Uterus (tissue), 4 donors: ENCODE data around the gene SLC25A47. TPM values are rescaled to one million over a fixed set of nuclear protein-coding genes. Genes with fewer than 3 reads are reported as not detected.
"Not testable (repeated sequence)": the region's sequence is repeated elsewhere in the genome, so short reads cannot be mapped to it uniquely, and the experiment has no call there.

Experiments used
- DNase-seq, 2 donors: peaks; one replicate each; pipeline ENCODE4 v3.0.0-alpha.2; 2019 to 2020
- H3K27ac ChIP-seq, 2 donors: fragments of 200-600 bp; sonication (generic); 1 replicate in 1 of 2; 2 replicates in 1 of 2; pipeline ENCODE4 v1.5.1; 2016 to 2018
- H3K27me3 ChIP-seq, 2 donors: fragments of 200-600 bp; sonication (generic); one replicate each; pipeline ENCODE4 v1.5.1; 2018 to 2019; ENCODE audit warnings: control low read depth in 1 of 2
- H3K36me3 ChIP-seq, 2 donors: fragments of 200-600 bp; sonication (generic); one replicate each; pipeline ENCODE4 v1.5.1; 2019; ENCODE audit warnings: control low read depth in 1 of 2
- H3K4me1 ChIP-seq, 2 donors: fragments of 200-600 bp; sonication (generic); one replicate each; pipeline ENCODE4 v1.5.1; 2018 to 2019; ENCODE audit warnings: control low read depth in 1 of 2
- H3K4me3 ChIP-seq, 2 donors: fragments of 200-600 bp; sonication (generic); 1 replicate in 1 of 2; 2 replicates in 1 of 2; pipeline ENCODE4 v1.5.1; 2018 to 2019; ENCODE audit warnings: mild to moderate bottlenecking in 1 of 2
- H3K9me3 ChIP-seq, 2 donors: fragments of 200-600 bp; sonication (generic); one replicate each; pipeline ENCODE4 v1.5.1; 2019; ENCODE audit warnings: control low read depth in 1 of 2
- POLR2A ChIP-seq, 2 donors: fragments of 450-650 bp; IDR thresholded peaks; one replicate each; pipeline ENCODE4 v1.6.1; 2016; ENCODE audit warnings: antibody characterized with exemption in 2 of 2, mild to moderate bottlenecking in 1 of 2, moderate library complexity in 1 of 2
- intact Hi-C: fragments of 100-400 bp; cut with DNase I; formaldehyde crosslinking; loops from one replicate; pipeline ENCODE4 v1.15.1; 2023; ENCODE audit warnings: low total_unique reads
- total RNA-seq, 4 donors: library from RNA; depleted of rRNA in 3 of 4; stranded (reverse); fragments of >200 nt in 3 of 4; gene quantifications; one replicate each; pipeline versions ENCODE4 v1.1.0 to v1.2.4, GENCODE V29; 2014 to 2023
- TF ChIP-seq, protein P1 (sequence below), 4 experiments: fragments of 200-600 bp in 2 of 4; fragments of 450-650 bp in 2 of 4; sonication (generic) in 2 of 4; IDR thresholded peaks; one replicate each; pipeline ENCODE4 v1.5.1; 2016 to 2019; ENCODE audit warnings: antibody characterized with exemption in 4 of 4, mild to moderate bottlenecking in 2 of 4, moderate library complexity in 1 of 4
- donor health status: DM: yes; HTN: yes; CAD: no.

Gene SLC25A47
- total RNA-seq, 4 donors from 2014 or later, result not detected

GRCh38 chr14:100287202-100287997 is 35.7 kb upstream of the SLC25A47 start:
- H3K27ac ChIP-seq, result no peak overlapping the region
- TF ChIP-seq, protein P1, sequence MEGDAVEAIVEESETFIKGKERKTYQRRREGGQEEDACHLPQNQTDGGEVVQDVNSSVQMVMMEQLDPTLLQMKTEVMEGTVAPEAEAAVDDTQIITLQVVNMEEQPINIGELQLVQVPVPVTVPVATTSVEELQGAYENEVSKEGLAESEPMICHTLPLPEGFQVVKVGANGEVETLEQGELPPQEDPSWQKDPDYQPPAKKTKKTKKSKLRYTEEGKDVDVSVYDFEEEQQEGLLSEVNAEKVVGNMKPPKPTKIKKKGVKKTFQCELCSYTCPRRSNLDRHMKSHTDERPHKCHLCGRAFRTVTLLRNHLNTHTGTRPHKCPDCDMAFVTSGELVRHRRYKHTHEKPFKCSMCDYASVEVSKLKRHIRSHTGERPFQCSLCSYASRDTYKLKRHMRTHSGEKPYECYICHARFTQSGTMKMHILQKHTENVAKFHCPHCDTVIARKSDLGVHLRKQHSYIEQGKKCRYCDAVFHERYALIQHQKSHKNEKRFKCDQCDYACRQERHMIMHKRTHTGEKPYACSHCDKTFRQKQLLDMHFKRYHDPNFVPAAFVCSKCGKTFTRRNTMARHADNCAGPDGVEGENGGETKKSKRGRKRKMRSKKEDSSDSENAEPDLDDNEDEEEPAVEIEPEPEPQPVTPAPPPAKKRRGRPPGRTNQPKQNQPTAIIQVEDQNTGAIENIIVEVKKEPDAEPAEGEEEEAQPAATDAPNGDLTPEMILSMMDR (IDR thresholded peaks at IDR 0.05), result no peak
- no peak for TF ChIP-seq POLR2A (IDR thresholded peaks at IDR 0.05)
- no peaks in the 10 kb centered on the region for H3K9me3 ChIP-seq
- intact Hi-C loops, result no loop called here
- DNase-seq, result no peak
- H3K27me3 ChIP-seq, result no peaks in the 10 kb centered on the region
- H3K4me1 ChIP-seq, result no peaks in the 10 kb centered on the region
- no peak overlapping the region for H3K4me3 ChIP-seq
- no peaks in the 10 kb centered on the region for H3K36me3 ChIP-seq

GRCh38 chr14:100287998-100288295 is 35.2 kb upstream of the SLC25A47 start:
- H3K9me3 ChIP-seq, H3K27ac ChIP-seq, DNase-seq, H3K4me3 ChIP-seq, H3K27me3 ChIP-seq, intact Hi-C loops, H3K4me1 ChIP-seq, H3K36me3 ChIP-seq: not testable (repeated sequence)

DNA sequence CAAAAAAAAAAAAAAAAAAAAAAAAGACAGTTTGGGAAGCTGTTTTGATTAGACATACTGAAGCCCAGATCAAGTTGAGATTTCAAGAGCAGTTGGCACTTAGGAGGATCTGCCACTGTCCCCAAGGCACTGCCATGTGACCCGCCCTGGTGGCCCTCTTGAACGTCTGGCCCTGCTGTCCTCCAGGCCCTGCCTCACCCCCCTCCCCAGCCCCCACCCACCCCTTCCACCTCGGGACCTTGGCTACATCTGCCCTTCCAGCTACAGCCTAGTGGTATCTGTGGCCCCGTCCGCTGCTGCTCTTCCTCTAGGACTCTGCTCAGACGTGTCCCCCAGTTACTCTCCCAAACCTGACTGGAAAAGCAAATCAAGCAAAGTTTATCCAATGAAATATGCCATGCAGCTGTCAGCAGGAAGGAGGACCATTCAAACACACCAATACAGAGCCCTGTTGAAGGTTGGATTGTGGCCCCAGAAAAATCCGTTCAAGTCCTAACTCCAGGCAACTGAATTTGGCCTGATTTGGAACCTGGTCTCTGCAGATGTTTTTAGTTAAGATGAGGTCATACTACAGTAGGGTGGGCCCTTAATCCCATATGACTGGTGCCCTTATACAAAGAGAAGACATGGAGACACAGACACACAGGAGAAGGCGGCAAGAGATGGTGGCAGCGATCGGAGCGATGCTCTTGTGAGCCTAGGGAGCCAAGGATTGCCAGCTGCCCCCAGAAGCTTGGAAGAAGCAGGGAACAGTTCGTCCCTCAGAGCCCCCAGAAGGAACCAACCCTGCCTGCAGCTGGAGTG is 34.6 kb upstream of the SLC25A47 start:
- DNase-seq, result no peak
- no peak overlapping the region for H3K4me3 ChIP-seq
- H3K36me3 ChIP-seq, result no peaks in the 10 kb centered on the region
- H3K27ac ChIP-seq, result no peak overlapping the region
- H3K9me3 ChIP-seq, result no peaks in the 10 kb centered on the region
- no peaks in the 10 kb centered on the region for H3K4me1 ChIP-seq
- intact Hi-C loops, result no loop called here
- H3K27me3 ChIP-seq, result no peaks in the 10 kb centered on the region
- TF ChIP-seq, protein P1 (IDR thresholded peaks at IDR 0.05), result no peak
- no peak for TF ChIP-seq POLR2A (IDR thresholded peaks at IDR 0.05)

DNA sequence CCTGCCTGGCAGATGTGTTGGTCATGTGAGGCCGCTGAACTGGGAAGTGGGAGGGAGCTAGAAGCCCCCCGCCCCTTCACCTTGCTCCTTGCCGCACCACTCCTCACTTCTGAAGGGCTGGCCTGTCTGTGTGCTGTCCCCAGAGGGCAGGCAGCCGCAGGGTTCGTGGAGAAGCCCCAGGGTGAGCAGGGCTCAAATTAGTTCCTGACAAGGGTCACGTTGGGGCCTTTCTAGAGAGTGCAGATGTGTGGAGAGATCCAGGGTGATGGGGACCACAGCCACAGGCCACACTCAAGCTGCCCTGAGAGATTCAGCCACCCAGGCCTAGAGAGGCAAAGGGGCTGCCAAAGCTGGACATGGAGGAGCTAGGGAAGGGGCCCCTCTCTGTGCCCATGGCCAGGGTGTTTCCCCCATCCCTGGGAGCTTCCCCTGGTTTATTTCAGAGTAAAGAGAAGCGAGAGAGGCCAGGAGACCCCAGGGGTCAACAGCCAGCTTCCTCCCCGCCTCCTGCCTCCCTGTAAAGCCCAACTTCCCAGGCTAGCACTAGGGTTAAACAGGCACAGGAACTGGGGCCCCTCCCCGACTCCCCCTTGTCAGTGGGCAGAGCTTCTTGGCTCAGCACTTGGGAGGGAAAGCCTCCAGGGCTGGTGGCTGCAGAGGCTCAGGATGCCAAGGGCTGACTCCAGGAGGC is 33.1 kb upstream of the SLC25A47 start:
- intact Hi-C loops, result no loop called here
- TF ChIP-seq, protein P1 (IDR thresholded peaks at IDR 0.05), result no peak
- no peak for TF ChIP-seq POLR2A (IDR thresholded peaks at IDR 0.05)
- H3K36me3 ChIP-seq, result no peaks in the 10 kb centered on the region
- H3K4me1 ChIP-seq, result no peaks in the 10 kb centered on the region
- peak in 1 of 2 donors; percentile 11 for DNase-seq
- H3K27me3 ChIP-seq, result no peaks in the 10 kb centered on the region
- no peaks in the 10 kb centered on the region for H3K9me3 ChIP-seq
- no peak overlapping the region for H3K27ac ChIP-seq
- H3K4me3 ChIP-seq, result no peak overlapping the region

DNA sequence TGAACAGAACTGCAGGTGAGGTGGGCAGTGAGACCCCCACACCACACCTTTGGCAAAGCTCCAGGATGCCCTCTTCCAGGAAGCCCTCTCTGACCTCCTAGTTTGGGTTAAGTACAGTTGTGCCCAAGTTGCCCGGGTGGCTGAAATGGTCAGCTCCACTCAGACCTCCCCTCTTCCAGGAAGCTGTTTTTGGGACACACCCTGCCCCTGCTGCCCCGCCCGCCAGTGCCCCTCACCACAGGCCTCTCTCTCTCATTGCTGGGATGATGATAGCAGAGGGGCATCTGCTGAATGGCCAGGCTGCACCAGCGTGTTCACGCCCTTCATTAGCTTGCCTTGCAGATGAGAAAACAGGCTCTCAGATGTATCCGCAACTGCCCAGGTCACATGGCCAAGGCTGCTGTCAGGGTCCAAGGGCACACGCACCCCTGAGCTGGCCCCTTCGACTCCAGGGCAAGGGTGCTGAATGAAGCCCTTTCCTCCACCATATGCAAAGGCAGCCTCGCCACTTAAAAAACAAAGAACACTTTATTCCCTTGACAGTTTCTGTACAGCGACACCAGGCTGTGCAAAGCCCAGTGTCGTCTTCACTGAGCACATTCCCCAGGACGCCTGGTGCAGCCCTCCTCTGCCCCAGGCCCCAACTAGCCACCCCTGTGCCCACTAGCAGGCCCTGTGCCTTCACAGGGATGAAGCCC is 32.4 kb upstream of the SLC25A47 start:
- TF ChIP-seq POLR2A (IDR thresholded peaks at IDR 0.05), result no peak
- TF ChIP-seq, protein P1 (IDR thresholded peaks at IDR 0.05), result no peak
- no peaks in the 10 kb centered on the region for H3K4me1 ChIP-seq
- H3K27ac ChIP-seq, result no peak overlapping the region
- no peak overlapping the region for H3K4me3 ChIP-seq
- DNase-seq, result peak; percentile 9 to 20
- no peaks in the 10 kb centered on the region for H3K9me3 ChIP-seq
- H3K27me3 ChIP-seq, result no peaks in the 10 kb centered on the region
- no peaks in the 10 kb centered on the region for H3K36me3 ChIP-seq
- intact Hi-C loops, result no loop called here
